Smooth muscle cell of trachea (primary cell): ENCODE measurements around the gene EID2B. TPM values are rescaled to one million over a fixed set of nuclear protein-coding genes. Genes with fewer than 3 reads are reported as not detected.

Source experiments
- total RNA-seq: library from RNA; depleted of rRNA; stranded (reverse); fragments of >200 nt; gene quantifications from 2 replicates; pipeline ENCODE4 v1.2.1, GENCODE V29; 2014

EID2B gene
- 2.6 and 3.3 TPM in 2 replicates for total RNA-seq

GRCh38 chr19:39532233-39533002 lies at the start of gene EID2B:
EID2B (minus strand) TSS chr19:39532852; CDS start chr19:39532802, 50 bp downstream.

GRCh38 chr19:39539518-39540332 lies 7.1 kb upstream of the EID2B start, which contains the start of gene EID2:
EID2 (minus strand) TSS chr19:39540161; CDS start chr19:39540079, 82 bp downstream.

GRCh38 chr19:39514840-39515550 lies 17.7 kb downstream of the EID2B start, which contains the start of gene SELENOV:
SELENOV (plus strand) TSS chr19:39515139; CDS start chr19:39515213, 74 bp downstream.

GRCh38 chr19:39498798-39499642 lies 33.6 kb downstream of the EID2B start, which contains the start of gene DLL3:
DLL3 (plus strand) TSS chr19:39498947; CDS start chr19:39498975, 28 bp downstream.

Other genes with a start within 250 kb of the EID2B start
- gene IFNL1, start 236.4 kb downstream of the EID2B start, total RNA-seq = not detected in 2 replicates
- gene LRFN1, start 212.0 kb downstream of the EID2B start, total RNA-seq = 0.15 and 0.50 TPM in 2 replicates
- gene GMFG, start 196.8 kb downstream of the EID2B start, total RNA-seq = not detected in 2 replicates
- 68.4 and 109 TPM in 2 replicates for gene SAMD4B, start 190.4 kb downstream of the EID2B start, total RNA-seq
- 36.2 and 42.3 TPM in 2 replicates for gene PAF1, start 141.7 kb downstream of the EID2B start, total RNA-seq
- gene MED29, start 141.5 kb downstream of the EID2B start, total RNA-seq = 17.9 and 34.4 TPM in 2 replicates
- 7.3 and 8.8 TPM in 2 replicates for gene ZFP36, start 126.0 kb downstream of the EID2B start, total RNA-seq
- 13.1 and 25.5 TPM in 2 replicates for gene PLEKHG2, start 120.2 kb downstream of the EID2B start, total RNA-seq
- 127 and 236 TPM in 2 replicates for gene RPS16, start 96.9 kb downstream of the EID2B start, total RNA-seq
- 54.5 and 81.5 TPM in 2 replicates for gene SUPT5H, start 87.3 kb downstream of the EID2B start, total RNA-seq
- gene TIMM50, start 52.0 kb downstream of the EID2B start, total RNA-seq = 70.5 and 72.4 TPM in 2 replicates
- gene DLL3, start 33.9 kb downstream of the EID2B start, total RNA-seq = under 0.01 and 0.33 TPM in 2 replicates
- gene SELENOV, start 17.7 kb downstream of the EID2B start, total RNA-seq = 0.33 TPM in 1 of 2 replicates, not detected in the other
- gene EID2, start 7.3 kb upstream of the EID2B start, total RNA-seq = 10.8 and 15.2 TPM in 2 replicates
- gene LGALS13, start 69.7 kb upstream of the EID2B start, total RNA-seq = not detected in 2 replicates
- not detected in 2 replicates for gene LGALS16, start 123.1 kb upstream of the EID2B start, total RNA-seq
- not detected in 2 replicates for gene LGALS14, start 171.6 kb upstream of the EID2B start, total RNA-seq
- gene CLC, start 205.2 kb upstream of the EID2B start, total RNA-seq = not detected in 2 replicates
- gene LEUTX, start 246.0 kb upstream of the EID2B start, total RNA-seq = not detected in 2 replicates